ENCODE measurements around the gene CLMP. TPM values are rescaled to one million over a fixed set of nuclear protein-coding genes. Genes with fewer than 3 reads are reported as not detected.

CLMP gene
- total RNA-seq, 2 donors from 2014 or later = 48.3 to 126 TPM

DNA sequence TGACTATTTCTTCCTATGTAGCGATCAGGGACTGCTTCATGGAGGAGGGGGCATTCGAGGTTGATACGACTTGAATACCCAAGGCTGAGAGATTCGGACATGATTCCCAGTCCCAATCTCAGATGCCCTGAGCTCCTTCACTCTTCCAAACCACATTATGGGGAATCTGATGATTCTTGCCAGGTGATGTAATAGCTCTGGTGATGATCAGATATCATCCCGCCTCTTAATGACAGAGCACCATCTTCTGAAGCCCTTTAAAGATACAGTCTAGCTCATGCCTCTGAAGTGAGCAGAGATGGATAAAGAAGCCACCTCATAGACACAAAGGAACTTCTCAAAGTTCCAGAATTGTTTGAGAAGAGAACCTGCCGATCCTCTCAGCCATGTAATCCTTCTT, 8.9 kb upstream of the CLMP start:
- TF ChIP-seq, protein P1, sequence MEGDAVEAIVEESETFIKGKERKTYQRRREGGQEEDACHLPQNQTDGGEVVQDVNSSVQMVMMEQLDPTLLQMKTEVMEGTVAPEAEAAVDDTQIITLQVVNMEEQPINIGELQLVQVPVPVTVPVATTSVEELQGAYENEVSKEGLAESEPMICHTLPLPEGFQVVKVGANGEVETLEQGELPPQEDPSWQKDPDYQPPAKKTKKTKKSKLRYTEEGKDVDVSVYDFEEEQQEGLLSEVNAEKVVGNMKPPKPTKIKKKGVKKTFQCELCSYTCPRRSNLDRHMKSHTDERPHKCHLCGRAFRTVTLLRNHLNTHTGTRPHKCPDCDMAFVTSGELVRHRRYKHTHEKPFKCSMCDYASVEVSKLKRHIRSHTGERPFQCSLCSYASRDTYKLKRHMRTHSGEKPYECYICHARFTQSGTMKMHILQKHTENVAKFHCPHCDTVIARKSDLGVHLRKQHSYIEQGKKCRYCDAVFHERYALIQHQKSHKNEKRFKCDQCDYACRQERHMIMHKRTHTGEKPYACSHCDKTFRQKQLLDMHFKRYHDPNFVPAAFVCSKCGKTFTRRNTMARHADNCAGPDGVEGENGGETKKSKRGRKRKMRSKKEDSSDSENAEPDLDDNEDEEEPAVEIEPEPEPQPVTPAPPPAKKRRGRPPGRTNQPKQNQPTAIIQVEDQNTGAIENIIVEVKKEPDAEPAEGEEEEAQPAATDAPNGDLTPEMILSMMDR (IDR thresholded peaks at IDR 0.05) = no peak
- no peak overlapping the region for H3K4me3 ChIP-seq
- no peaks in the 10 kb centered on the region for H3K9me3 ChIP-seq
- DNase-seq (ENCODE audit: low spot score) (no peak), ATAC-seq (ENCODE audit: insufficient number of reproducible peaks, low FRiP score, low read depth) (no peak)
- H3K27ac ChIP-seq = no peak overlapping the region
- H3K4me1 ChIP-seq (ENCODE audit: control insufficient read depth in 1 of 2, low read depth in 2 of 2) = no peaks in the 10 kb centered on the region
- H3K36me3 ChIP-seq = no peaks in the 10 kb centered on the region
- H3K27me3 ChIP-seq (replicated peaks; ENCODE audit: insufficient read depth) = no peaks in the 10 kb centered on the region

DNA sequence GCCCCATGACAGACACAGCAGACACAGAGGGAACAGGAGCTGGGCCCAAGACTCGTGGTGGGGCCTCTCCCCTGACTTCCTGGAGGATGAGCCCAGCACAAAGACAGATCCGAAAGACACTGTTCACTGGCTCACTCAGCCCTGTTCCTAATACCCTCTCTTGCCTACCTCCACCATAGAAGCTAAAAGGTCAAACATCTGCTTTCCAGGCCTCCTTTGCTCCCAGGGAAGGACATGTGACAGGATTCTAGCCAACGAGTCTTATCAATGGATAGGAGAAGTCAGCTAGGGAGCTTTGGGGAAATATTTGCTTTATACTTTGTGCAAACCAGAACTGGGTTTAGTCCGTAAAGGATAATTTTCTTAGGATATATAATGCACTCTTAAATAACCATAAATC, 8.4 kb upstream of the CLMP start:
- Histone ChIP-seq H3K9me3 (no peaks in the 10 kb centered on the region), H3K27me3 (replicated peaks; ENCODE audit: insufficient read depth) (no peaks in the 10 kb centered on the region), H3K36me3 (no peaks in the 10 kb centered on the region), H3K4me3 (no peak overlapping the region), H3K27ac (no peak overlapping the region), H3K4me1 (ENCODE audit: control insufficient read depth in 1 of 2, low read depth in 2 of 2) (no peaks in the 10 kb centered on the region)
- TF ChIP-seq, protein P1 (IDR thresholded peaks at IDR 0.05) = no peak
- DNase-seq (ENCODE audit: low spot score) (no peak), ATAC-seq (ENCODE audit: insufficient number of reproducible peaks, low FRiP score, low read depth) (no peak)

DNA sequence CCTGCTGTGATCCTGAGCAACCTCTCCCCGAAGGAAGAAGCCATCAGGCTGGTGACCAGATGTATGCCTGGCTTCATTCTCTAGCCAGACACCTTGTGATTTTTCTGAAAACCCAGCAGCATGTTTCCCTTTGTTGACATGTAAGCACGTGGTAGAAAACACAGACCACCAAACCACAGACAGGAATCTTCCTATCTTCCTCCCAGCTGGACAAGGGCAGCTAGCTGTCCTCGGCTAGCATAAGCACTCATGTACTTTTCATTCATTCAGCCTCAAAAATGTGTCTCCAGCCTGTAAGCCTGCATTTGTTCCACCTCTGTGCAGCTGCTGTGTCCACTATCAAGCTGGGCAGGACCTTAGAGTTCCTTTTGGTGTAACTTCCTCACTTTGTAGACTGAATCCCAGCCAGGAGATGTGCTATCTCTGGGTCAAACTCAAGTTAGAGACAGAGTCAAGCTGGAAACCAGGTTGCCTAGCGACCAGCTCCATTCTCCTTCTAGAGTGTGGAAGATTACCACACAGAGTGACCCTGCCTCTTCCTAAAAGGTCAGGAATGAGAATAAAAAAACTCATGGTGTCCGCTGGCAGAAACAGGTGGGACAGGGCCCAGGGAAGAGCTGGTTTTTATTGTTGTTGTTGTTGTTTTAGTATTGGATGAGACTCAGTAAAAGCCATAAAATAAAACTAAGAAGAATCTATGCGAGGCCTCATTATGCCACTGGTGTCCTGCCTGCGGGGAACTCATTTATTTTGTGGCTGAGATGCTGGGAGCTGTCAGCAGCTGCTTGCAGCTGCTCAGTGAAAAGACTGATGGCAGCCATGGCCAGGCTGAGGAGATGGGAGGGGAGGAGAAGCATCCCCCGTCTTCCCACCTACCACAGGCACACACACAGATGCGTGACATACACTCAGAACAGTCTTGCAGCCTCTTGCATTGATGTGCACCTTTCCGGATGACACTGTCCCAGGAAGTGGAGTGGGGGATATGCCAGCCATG, 7.4 kb upstream of the CLMP start:
- H3K9me3 ChIP-seq = no peaks in the 10 kb centered on the region
- DNase-seq (ENCODE audit: low spot score) (no peak), ATAC-seq (ENCODE audit: insufficient number of reproducible peaks, low FRiP score, low read depth) (no peak)
- H3K27ac ChIP-seq = no peak overlapping the region
- no peak overlapping the region for H3K4me3 ChIP-seq
- no peaks in the 10 kb centered on the region for H3K4me1 ChIP-seq (ENCODE audit: control insufficient read depth in 1 of 2, low read depth in 2 of 2)
- H3K27me3 ChIP-seq (replicated peaks; ENCODE audit: insufficient read depth) = no peaks in the 10 kb centered on the region
- H3K36me3 ChIP-seq = no peaks in the 10 kb centered on the region
- TF ChIP-seq, protein P1 (IDR thresholded peaks at IDR 0.05) = no peak

DNA sequence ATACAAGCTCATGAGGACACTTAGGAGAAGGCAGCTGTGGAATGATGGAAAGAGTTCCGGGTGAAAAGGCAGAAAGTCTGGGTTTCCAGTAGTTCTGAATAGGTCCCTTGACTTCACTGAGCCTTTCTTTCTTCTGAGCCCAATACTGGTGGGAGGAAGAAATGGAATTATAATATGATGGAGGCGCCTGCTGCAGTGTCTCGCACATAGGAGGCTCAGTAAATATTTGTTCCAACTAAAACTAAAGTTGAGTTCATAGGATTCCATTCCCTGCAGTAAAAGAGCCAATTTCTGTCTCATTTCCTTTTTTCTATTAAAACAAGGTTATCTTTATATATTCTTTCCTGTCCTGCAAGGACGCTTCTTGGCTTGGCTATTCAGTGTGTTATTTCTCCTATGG, 5.2 kb upstream of the CLMP start:
- Histone ChIP-seq H3K4me1 (ENCODE audit: control insufficient read depth in 1 of 2, low read depth in 2 of 2) (peaks cover 8 to 11% of the 10 kb centered on the region in 2 donors), H3K36me3 (no peaks in the 10 kb centered on the region), H3K27ac (no peak overlapping the region), H3K27me3 (replicated peaks; ENCODE audit: insufficient read depth) (no peaks in the 10 kb centered on the region), H3K4me3 (no peak overlapping the region), H3K9me3 (no peaks in the 10 kb centered on the region)
- no peak for ATAC-seq (ENCODE audit: insufficient number of reproducible peaks, low FRiP score, low read depth)
- TF ChIP-seq, protein P1 (IDR thresholded peaks at IDR 0.05) = no peak
- DNase-seq (ENCODE audit: low spot score) = no peak

DNA sequence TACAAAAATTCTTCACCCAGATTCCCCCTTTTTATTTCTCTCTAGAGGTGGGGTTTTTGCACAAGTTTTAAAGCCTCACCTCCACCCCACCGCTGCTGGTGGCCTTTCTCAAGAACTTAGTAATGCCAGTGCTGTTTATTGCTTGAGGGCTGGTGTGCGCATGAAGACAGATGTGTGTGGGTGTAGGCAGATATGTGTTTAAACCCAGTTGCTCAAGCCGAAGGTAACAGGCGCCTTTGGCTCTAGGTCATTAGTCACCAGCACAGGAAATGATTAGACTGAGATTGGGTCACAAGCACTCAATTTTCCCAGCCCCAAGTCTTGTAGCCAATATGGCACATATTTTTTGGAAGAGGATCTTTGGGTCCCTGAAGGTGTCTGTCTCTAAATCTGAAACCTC, 2.7 kb upstream of the CLMP start:
- no peaks in the 10 kb centered on the region for H3K9me3 ChIP-seq
- H3K27me3 ChIP-seq (replicated peaks; ENCODE audit: insufficient read depth) = no peaks in the 10 kb centered on the region
- DNase-seq (ENCODE audit: low spot score) (no peak), ATAC-seq (ENCODE audit: insufficient number of reproducible peaks, low FRiP score, low read depth) (no peak)
- H3K4me3 ChIP-seq = no peak overlapping the region
- peaks cover 8 to 22% of the 10 kb centered on the region in 2 donors for H3K4me1 ChIP-seq (ENCODE audit: control insufficient read depth in 1 of 2, low read depth in 2 of 2)
- H3K27ac ChIP-seq = no peak overlapping the region
- no peaks in the 10 kb centered on the region for H3K36me3 ChIP-seq
- TF ChIP-seq, protein P1 (IDR thresholded peaks at IDR 0.05) = no peak

Measured in thoracic aorta (tissue), 2 donors.